Measurements from ENCODE around the gene SNX14.
"Not testable (repeated sequence)": the region's sequence is repeated elsewhere in the genome, so short reads cannot be mapped to it uniquely, and the experiment has no call there.

Gene SNX14

GRCh38 chr6:85544776-85545175, 48.9 kb downstream of the SNX14 start:
- no peak overlapping the region for H3K27ac ChIP-seq (replicated peaks)
- no peak overlapping the region for H3K4me3 ChIP-seq (replicated peaks; ENCODE audit: insufficient read depth, low read length)
- no peak for DNase-seq (ENCODE audit: low read depth in 1 of 2, low spot score in 1 of 2)
- no peak for TF ChIP-seq REST (IDR thresholded peaks at IDR 0.05; ENCODE audit: insufficient replicate concordance, low read depth)
- no peak for TF ChIP-seq SPI1 (IDR thresholded peaks at IDR 0.05; ENCODE audit: borderline replicate concordance, low read depth)
- no peak for TF ChIP-seq POLR2AphosphoS5 (IDR thresholded peaks at IDR 0.05; ENCODE audit: low read depth)
- TF ChIP-seq GABPA (IDR thresholded peaks at IDR 0.05; ENCODE audit: low read depth): no peak
- TF ChIP-seq CTCF (IDR thresholded peaks at IDR 0.05; ENCODE audit: insufficient read depth, low read length): no peak
- no peaks in the 10 kb centered on the region for H3K27me3 ChIP-seq (ENCODE audit: insufficient read depth, poor library complexity, severe bottlenecking)

GRCh38 chr6:85537055-85537494, 56.6 kb downstream of the SNX14 start:
- TF ChIP-seq SPI1 (IDR thresholded peaks at IDR 0.05; ENCODE audit: borderline replicate concordance, low read depth) (no peak), POLR2AphosphoS5 (IDR thresholded peaks at IDR 0.05; ENCODE audit: low read depth) (no peak), REST (IDR thresholded peaks at IDR 0.05; ENCODE audit: insufficient replicate concordance, low read depth) (no peak), CTCF (IDR thresholded peaks at IDR 0.05; ENCODE audit: insufficient read depth, low read length) (peak; percentile 31)
- no peak overlapping the region for H3K27ac ChIP-seq (replicated peaks)
- no peak overlapping the region for H3K4me3 ChIP-seq (replicated peaks; ENCODE audit: insufficient read depth, low read length)
- H3K27me3 ChIP-seq (ENCODE audit: insufficient read depth, poor library complexity, severe bottlenecking): no peaks in the 10 kb centered on the region
- no peak for DNase-seq (ENCODE audit: low read depth in 1 of 2, low spot score in 1 of 2)

GRCh38 chr6:85524281-85524680, 69.4 kb downstream of the SNX14 start:
- not testable (repeated sequence) for H3K27me3 ChIP-seq (ENCODE audit: insufficient read depth, poor library complexity, severe bottlenecking); H3K27ac ChIP-seq (replicated peaks); H3K4me3 ChIP-seq (replicated peaks; ENCODE audit: insufficient read depth, low read length); DNase-seq (ENCODE audit: low read depth in 1 of 2, low spot score in 1 of 2)

- no peak overlapping the region for H3K27ac ChIP-seq (replicated peaks)
- no peak for DNase-seq (ENCODE audit: low read depth in 1 of 2, low spot score in 1 of 2)
Observed at GRCh38 chr6:85516168-85516567, 77.5 kb downstream of the SNX14 start.

More at GRCh38 chr6:85516168-85516567, 77.5 kb downstream of the SNX14 start:
- Histone ChIP-seq H3K4me3 (replicated peaks; ENCODE audit: insufficient read depth, low read length) (no peak overlapping the region), H3K27me3 (ENCODE audit: insufficient read depth, poor library complexity, severe bottlenecking) (no peaks in the 10 kb centered on the region)
- TF ChIP-seq CTCF (IDR thresholded peaks at IDR 0.05; ENCODE audit: insufficient read depth, low read length) (no peak), SPI1 (IDR thresholded peaks at IDR 0.05; ENCODE audit: borderline replicate concordance, low read depth) (no peak), POLR2AphosphoS5 (IDR thresholded peaks at IDR 0.05; ENCODE audit: low read depth) (no peak), REST (IDR thresholded peaks at IDR 0.05; ENCODE audit: insufficient replicate concordance, low read depth) (no peak), GABPA (IDR thresholded peaks at IDR 0.05; ENCODE audit: low read depth) (no peak)

All from HL-60 (cell line).